Endothelial cell of umbilical vein (primary cell): ENCODE data around the gene NKX1-1. TPM values are rescaled to one million over a fixed set of nuclear protein-coding genes. Genes with fewer than 3 reads are reported as not detected.

Experiments
- BruUV-seq: library from RNA; stranded (reverse); fragments of 400-500 nt; replicated peaks from 2 replicates; lab custom pipeline; 2021; lab: Mats Ljungman, UMichigan
- CTCF ChIA-PET: fragments of 300-600, 350-600 bp; sonication (Branson Sonifier 250); formaldehyde crosslinking; loops from one replicate; lab custom pipeline; 2021; ENCODE audit warnings: antibody characterized with exemption, inconsistent platforms; lab: Charles Lee
- POLR2A ChIA-PET: fragments of 300-600, 350-600 bp; sonication (Branson Sonifier 250); formaldehyde crosslinking; loops from one replicate; lab custom pipeline; 2021; ENCODE audit warnings: antibody characterized with exemption, inconsistent platforms; lab: Charles Lee
- DNase-seq: peaks from one replicate; pipeline ENCODE4 v3.0.0-alpha.2; 2011; ENCODE audit warnings: low read depth, low spot score
- FAIRE-seq: peaks from 2 replicates; lab custom pipeline; 2011; peaks lifted over from hg19 to GRCh38; lab: Jason Lieb, UNC
- H2AFZ ChIP-seq: 2 replicates; pipeline ENCODE4 v1.6.0; 2012; ENCODE audit warnings: low read depth, low read length, control low read depth, inconsistent platforms
- H3K27ac ChIP-seq: 2 replicates; pipeline ENCODE4 v1.5.1; 2011; ENCODE audit warnings: low read depth, mild to moderate bottlenecking, control low read depth, low read length, moderate library complexity; ENCODE audit not compliant: insufficient read depth
- H3K27me3 ChIP-seq, 2 experiments: 2 replicates each; pipeline versions ENCODE4 v1.6.0 to v1.6.1; 2011; ENCODE audit warnings: low read length in 2 of 2, mixed read lengths in 1 of 2; ENCODE audit not compliant: control insufficient read depth in 2 of 2, insufficient read depth in 2 of 2
- H3K36me3 ChIP-seq, 2 experiments: 2 replicates in 1 of 2; 3 replicates in 1 of 2; pipeline ENCODE4 v1.5.1; 2011; ENCODE audit warnings: low read length in 2 of 2, mild to moderate bottlenecking in 1 of 2, moderate library complexity in 1 of 2; ENCODE audit not compliant: control insufficient read depth in 2 of 2, insufficient read depth in 2 of 2; ENCODE audit errors: extremely low read depth in 1 of 2
- H3K4me1 ChIP-seq: 3 replicates; pipeline ENCODE4 v1.5.1; 2011; ENCODE audit warnings: mild to moderate bottlenecking, low read length; ENCODE audit not compliant: control insufficient read depth, insufficient read depth; ENCODE audit errors: extremely low read depth
- H3K4me2 ChIP-seq: 2 replicates; pipeline ENCODE4 v1.6.1; 2011; ENCODE audit warnings: low read length, control low read depth, mixed read lengths; ENCODE audit not compliant: insufficient read depth
- H3K4me3 ChIP-seq, 3 experiments: fragments of 200-600 bp in 1 of 3; sonication (generic), shearing (Covaris generic) in 1 of 3; replicated peaks in 1 of 3; 2 replicates each; pipeline ENCODE4 v1.5.1; 2011 to 2016; ENCODE audit warnings: control low read depth in 3 of 3, low read length in 3 of 3, mild to moderate bottlenecking in 2 of 3, inconsistent platforms in 1 of 3, low read depth in 1 of 3, moderate library complexity in 1 of 3; ENCODE audit not compliant: insufficient read depth in 1 of 3
- H3K79me2 ChIP-seq: 2 replicates; pipeline ENCODE4 v1.6.0; 2012; ENCODE audit warnings: low read length, inconsistent platforms; ENCODE audit not compliant: control insufficient read depth, insufficient read depth
- H3K9ac ChIP-seq: replicated peaks from 2 replicates; pipeline ENCODE3; 2011; ENCODE audit warnings: low read length, control low read depth; ENCODE audit not compliant: insufficient read depth; ENCODE audit errors: extremely low read depth
- H3K9me1 ChIP-seq: replicated peaks from 3 replicates; pipeline ENCODE4 v1.6.0; 2011; ENCODE audit warnings: mild to moderate bottlenecking, low read length; ENCODE audit not compliant: control insufficient read depth, insufficient read depth; ENCODE audit errors: extremely low read depth
- H3K9me3 ChIP-seq: replicated peaks from 2 replicates; pipeline ENCODE4 v1.5.1; 2012; ENCODE audit warnings: low read length, inconsistent platforms; ENCODE audit not compliant: control insufficient read depth, insufficient read depth
- H4K20me1 ChIP-seq: replicated peaks from 2 replicates; pipeline ENCODE3; 2011; ENCODE audit warnings: mild to moderate bottlenecking, low read length; ENCODE audit not compliant: control insufficient read depth, insufficient read depth; ENCODE audit errors: extremely low read depth
- EZH2 ChIP-seq: IDR thresholded peaks from 2 replicates; pipeline ENCODE4 v1.6.1; 2012; ENCODE audit warnings: borderline replicate concordance, low read depth, mild to moderate bottlenecking, moderate library complexity, low read length, inconsistent platforms; ENCODE audit not compliant: severe bottlenecking
- GATA2 ChIP-seq: IDR thresholded peaks from 2 replicates; pipeline ENCODE4 v1.7.0; 2011; ENCODE audit warnings: low read depth, mild to moderate bottlenecking, moderate library complexity, mixed read lengths, low read length; ENCODE audit not compliant: insufficient read length, insufficient read depth
- POLR2AphosphoS5 ChIP-seq: IDR thresholded peaks from 2 replicates; pipeline ENCODE4 v1.6.1; 2012; ENCODE audit warnings: low read depth, mild to moderate bottlenecking, control low read depth, low read length, moderate library complexity; ENCODE audit not compliant: insufficient read depth
- dilution Hi-C: fragments of 300-500 bp; cut with MboI; formaldehyde crosslinking; loops from one replicate; pipeline ENCODE4 v1.15.0; 2019; ENCODE audit warnings: low sequenced_read_pairs; ENCODE audit not compliant: extremely low pct_ligation_motif_present
- intact Hi-C: fragments of 100-400 bp; cut with micrococcal nuclease; formaldehyde crosslinking; loops from one replicate; pipeline ENCODE4 v1.10.0; 2022
- polyA plus RNA-seq, 4 experiments: library from polyadenylated mRNA; depleted of rRNA in 3 of 4; stranded (reverse) in 3 of 4; unstranded in 1 of 4; fragments of >200 nt; gene quantifications; 2 replicates each; pipeline versions ENCODE4 v1.2.1 to v1.2.3, GENCODE V29; 2011 to 2012; ENCODE audit warnings: missing spikeins in 1 of 4
- total RNA-seq: library from RNA; stranded (reverse); gene quantifications from 2 replicates; pipeline ENCODE4 v1.2.3, GENCODE V29; 2021

NKX1-1 gene
- total and polyA plus RNA-seq, 2 donors (not counting 3 experiments of a cell fraction or from before 2014, with no cell fraction given) = not detected

- peaks cover 31 to 59% of the 10 kb centered on the region in 2 experiments for H3K27me3 ChIP-seq
- H3K27ac ChIP-seq = no peak overlapping the region
- intact Hi-C loops (no loop called here), dilution Hi-C loops (no loop called here)
- H3K9me3 ChIP-seq = no peaks in the 10 kb centered on the region
- DNase-seq = no peak
- no peaks in the 10 kb centered on the region for H3K4me1 ChIP-seq
- no peaks in the 10 kb centered on the region for H4K20me1 ChIP-seq
- H3K36me3 ChIP-seq = no peaks in the 10 kb centered on the region
- no peak for TF ChIP-seq POLR2AphosphoS5
- peak; percentile 50 for TF ChIP-seq EZH2
- H3K79me2 ChIP-seq = no peaks in the 10 kb centered on the region
- H3K4me3 ChIP-seq = no peak overlapping the region
- FAIRE-seq = no peak
- no peak overlapping the region for H2AFZ ChIP-seq
- H3K9ac ChIP-seq = no peak overlapping the region
- BruUV-seq = no TSS peak
- no peak overlapping the region for H3K4me2 ChIP-seq
- H3K9me1 ChIP-seq = no peaks in the 10 kb centered on the region
- POLR2A ChIA-PET = no interaction called here
- CTCF ChIA-PET = no interaction called here
Measured at GRCh38 chr4:1407657-1408333, 1.6 kb upstream of the NKX1-1 start.

GRCh38 chr4:1406981-1407656 lies 877 bp upstream of the NKX1-1 start:
- H3K27me3 ChIP-seq = peaks cover 36 to 65% of the 10 kb centered on the region in 2 experiments
- CTCF ChIA-PET = no interaction called here
- FAIRE-seq (no peak), DNase-seq (no peak)
- no peak overlapping the region for H3K27ac ChIP-seq
- no peaks in the 10 kb centered on the region for H3K4me1 ChIP-seq
- H3K4me2 ChIP-seq = no peak overlapping the region
- H3K9me1 ChIP-seq = no peaks in the 10 kb centered on the region
- dilution Hi-C loops (no loop called here), intact Hi-C loops (no loop called here)
- TF ChIP-seq GATA2 (no peak), EZH2 (peak; percentile 44)
- no peaks in the 10 kb centered on the region for H3K79me2 ChIP-seq
- no peaks in the 10 kb centered on the region for H3K36me3 ChIP-seq
- no peaks in the 10 kb centered on the region for H4K20me1 ChIP-seq
- H3K4me3 ChIP-seq = no peak overlapping the region
- no peaks in the 10 kb centered on the region for H3K9me3 ChIP-seq
- BruUV-seq = no TSS peak
- H2AFZ ChIP-seq = no peak overlapping the region
- POLR2A ChIA-PET = no interaction called here
- H3K9ac ChIP-seq = no peak overlapping the region
